HG02852 (cell line): ENCODE data around the gene YES1.

Experiments used
- ATAC-seq: cut with Tn5 transposase; IDR thresholded peaks from one replicate; pipeline ENCODE4 v1.9.1; 2021; ENCODE audit warnings: mild to moderate bottlenecking, moderate library complexity; ENCODE audit not compliant: unreplicated experiment

The YES1 gene

GRCh38 chr18:811892-812375 is at the start of gene YES1:
TSS of gene YES1 (minus strand) at chr18:812242. CDS start at chr18:756827, 55,415 bp downstream.
- ATAC-seq = peak; percentile 50

DNA sequence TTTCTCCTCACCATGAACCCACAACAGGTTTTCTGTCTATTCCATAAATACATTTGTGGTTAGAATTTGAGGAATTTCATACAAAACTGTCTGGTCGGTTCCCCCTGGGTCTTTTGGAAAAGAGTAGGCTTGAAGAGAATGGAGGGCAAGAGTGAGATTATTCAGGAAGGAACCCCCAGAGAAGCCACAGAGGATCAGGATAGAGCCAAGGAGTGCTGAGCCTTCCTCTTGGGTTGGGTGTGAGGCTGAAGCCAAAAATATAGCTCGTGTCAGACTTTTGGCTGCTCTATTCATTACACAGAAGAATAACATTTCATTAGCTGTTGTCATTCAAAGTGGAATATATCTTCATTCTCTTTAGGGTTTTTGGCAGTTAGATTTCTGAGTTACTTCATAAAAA is 45.9 kb upstream of the YES1 start:
- ATAC-seq = no peak

DNA sequence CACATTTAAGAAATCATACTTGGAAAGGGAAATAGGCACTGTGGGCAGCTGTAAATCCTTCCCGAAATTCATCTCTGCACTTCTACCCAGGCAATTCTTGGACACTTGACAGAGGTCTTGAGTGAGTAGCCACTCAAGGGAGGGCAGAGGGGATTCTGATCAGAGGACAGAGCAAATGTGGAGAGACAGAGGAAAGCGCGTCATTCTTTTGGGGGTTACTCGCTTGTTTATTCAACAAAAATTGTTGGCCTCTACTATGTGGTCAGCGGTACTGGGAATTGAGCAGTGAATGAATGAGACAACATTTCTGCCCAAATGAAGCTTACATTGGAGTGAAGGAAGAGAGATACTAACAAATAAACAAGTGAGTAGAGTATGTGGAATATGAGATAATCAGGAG is 41.4 kb upstream of the YES1 start:
- no peak for ATAC-seq

DNA sequence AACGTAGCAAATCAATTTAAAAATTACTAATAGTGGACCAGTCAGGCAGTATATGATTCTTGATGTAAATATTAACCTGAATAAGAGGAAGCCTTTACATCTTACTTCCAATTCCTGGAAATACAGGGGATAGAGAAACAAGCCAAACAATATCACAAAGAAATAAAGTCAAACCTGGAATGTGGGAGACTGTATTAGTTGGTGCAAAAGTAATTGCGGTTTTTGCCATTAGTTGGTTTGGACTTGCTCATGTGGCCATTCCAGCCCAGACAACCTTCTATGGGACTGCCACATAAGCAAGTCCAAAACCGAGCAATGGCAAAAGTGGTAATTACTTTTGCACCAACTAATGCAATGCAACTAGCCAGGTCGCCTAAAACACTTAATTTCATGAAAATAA is 38.9 kb upstream of the YES1 start:
- no peak for ATAC-seq

DNA sequence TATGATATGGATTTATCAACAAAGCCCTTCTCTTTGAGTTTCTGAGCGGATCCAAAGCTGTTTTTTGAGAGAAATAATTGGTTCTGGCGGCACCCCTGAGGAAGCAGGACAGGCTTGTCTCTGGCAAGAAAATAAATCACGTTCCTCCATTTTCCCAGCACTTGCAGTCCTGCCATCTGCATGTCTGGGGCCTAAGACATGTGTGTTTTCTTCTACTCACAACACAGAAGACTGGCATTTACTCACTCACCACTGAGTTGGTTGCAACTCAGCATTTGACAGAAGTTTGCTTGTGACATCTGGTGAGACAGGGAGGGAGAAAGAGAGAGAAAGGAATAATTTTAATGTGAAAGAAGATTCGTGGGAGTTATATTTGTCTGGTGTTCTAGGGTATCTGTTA is 37.0 kb upstream of the YES1 start:
- no peak for ATAC-seq

- no peak for ATAC-seq
Observed at GRCh38 chr18:848062-848861, 36.2 kb upstream of the YES1 start.

- no peak for ATAC-seq
Observed at GRCh38 chr18:845152-845819, 33.2 kb upstream of the YES1 start.

GRCh38 chr18:841647-842370 is 29.8 kb upstream of the YES1 start:
- ATAC-seq = no peak

DNA sequence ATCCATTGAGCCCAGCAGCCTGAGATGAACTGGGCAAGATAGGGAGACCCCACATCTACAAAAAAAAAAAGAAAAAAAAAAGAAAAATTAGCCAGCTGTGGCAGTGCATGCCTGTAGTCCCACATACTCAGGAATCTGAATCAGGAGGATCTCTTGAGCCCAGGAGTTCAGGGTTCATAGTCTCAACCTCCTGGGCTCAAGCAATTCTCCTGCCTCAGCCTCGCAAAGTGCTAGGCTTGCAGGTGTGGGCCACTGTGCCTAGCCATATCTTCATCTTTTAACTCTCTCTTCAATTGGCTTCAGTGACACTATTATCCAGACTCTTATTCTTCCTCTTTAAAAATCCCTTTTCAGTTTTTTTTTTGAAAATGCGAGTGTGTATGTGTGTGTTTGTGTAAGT is 28.5 kb upstream of the YES1 start:
- no peak for ATAC-seq

- ATAC-seq = no peak
Observed at GRCh38 chr18:840023-840408, 28.0 kb upstream of the YES1 start.

- ATAC-seq = peak; percentile 98
Observed at GRCh38 chr18:839224-840022, 27.4 kb upstream of the YES1 start.

DNA sequence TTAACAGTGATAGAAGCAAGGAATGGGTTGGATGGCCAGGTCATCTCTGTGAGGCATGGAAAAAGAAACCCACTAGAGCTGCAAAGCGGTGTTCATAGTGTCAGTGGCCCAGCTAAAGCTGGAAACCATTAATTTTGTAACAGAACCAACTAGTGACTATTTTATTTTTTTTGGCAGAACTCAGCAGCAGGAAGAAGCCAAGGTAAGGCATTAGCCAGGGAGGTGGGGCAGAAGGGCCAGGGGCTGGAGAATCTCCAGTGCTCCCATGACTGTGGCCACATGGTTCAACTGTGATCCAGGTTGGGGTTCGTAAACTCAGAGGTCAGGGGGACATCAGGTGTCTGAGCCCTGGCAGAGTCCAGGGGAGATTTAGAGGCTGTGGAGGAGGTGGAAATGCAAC is 25.9 kb upstream of the YES1 start:
- no peak for ATAC-seq

DNA sequence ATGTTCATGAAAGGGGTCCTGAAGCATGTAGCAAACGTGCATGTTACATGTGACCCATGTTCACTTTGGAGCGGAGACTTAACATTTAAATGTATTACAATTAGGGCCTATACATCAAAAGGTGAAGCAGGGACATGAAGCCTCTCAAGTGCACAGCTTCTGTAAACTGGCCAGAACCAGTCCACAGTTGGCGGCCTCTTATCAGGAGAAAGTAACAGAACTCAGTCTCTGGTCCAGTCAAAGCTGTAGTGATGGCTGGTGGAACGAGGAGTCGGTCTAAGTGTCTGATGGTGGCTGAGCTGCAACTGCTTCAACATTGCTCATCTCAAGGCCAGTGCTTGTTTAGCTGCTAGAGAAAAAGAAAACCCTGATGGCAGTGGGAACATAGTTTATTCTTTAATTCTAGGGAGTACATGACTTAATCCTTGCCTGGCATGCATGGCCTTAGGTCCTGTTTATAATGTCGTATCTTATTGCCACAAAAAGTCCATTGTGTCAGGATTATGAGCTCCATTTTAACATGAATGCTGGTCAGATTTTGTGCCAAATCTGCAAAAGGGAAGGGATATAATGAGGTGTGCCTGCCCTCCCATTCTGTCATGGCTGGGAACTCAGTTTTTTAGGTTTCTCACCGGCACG is 22.2 kb upstream of the YES1 start:
- ATAC-seq = no peak

DNA sequence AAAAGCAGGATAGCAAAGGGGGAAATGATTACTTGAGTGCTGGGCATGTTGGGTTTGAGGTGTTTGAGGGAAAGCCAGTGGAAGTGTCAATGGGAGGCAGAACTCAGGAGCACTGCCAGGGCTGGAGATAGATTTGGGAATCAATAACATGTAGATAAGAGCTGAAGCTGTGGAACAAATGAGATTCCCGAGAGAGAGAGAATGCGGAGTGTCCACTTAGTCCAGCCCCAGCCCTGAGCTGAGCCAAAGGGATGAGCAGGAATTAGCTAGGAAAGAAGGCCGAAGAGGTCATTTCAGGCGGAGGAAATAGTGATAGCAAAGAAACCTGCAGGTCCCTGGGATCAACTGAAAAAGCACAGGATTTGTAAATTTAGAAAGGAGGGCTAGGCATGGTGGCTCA is 21.2 kb upstream of the YES1 start:
- no peak for ATAC-seq

DNA sequence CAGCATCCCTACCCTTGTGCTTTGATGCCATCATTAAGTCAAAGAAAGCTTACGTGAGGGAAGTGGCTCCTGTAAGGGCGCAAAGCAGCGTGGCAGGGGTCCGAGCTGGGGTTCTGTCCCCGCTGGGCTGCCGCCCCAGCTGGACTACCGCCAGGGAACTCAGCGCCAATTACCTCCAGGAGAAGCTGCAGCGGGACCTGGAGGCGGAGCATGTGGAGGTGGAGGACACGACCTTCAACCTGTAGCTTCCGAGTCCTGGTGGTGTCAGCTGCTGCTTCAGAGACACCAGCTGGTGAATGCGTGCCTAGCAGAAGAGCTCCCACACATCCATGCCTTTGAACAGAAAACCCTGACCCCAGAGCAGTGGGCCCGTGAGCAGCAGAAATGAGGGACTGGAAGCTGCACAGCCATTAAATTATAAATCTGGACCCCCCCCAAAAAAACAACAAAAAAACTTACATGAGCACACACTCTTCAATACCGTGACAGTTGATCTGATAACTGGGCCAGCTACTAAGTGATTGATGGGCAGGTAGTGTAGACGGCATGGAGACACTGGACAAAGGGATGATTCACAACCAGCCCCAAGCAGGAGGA is 20.1 kb upstream of the YES1 start:
- no peak for ATAC-seq

DNA sequence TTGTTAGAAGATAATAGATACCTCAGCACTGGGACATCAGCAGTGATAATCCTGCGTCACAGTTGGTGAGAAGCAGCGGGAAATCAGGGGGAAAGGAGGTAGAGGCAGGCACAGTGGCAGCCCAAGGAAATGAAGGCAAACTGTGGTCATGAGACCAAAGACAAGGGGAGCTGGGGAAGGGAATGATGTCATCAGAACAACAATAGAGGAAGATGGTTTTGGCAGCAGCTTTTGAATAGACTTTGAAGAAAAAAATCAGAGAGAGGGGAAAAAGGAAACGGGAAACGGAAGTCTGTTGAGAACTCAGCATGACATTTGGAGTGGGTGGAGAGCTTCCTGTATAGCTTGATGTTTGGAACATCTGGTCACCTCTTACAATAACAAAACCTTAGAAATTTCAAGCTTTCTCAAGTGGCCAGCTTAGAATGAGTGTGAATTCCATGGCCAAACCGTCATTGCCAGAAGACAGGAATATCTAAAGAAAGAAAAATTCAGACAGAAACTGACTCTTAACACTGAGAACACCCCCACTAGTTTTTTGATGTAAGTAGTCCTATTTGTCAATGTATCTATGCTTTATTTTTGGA is 18.4 kb upstream of the YES1 start:
- ATAC-seq = peak; percentile 57

DNA sequence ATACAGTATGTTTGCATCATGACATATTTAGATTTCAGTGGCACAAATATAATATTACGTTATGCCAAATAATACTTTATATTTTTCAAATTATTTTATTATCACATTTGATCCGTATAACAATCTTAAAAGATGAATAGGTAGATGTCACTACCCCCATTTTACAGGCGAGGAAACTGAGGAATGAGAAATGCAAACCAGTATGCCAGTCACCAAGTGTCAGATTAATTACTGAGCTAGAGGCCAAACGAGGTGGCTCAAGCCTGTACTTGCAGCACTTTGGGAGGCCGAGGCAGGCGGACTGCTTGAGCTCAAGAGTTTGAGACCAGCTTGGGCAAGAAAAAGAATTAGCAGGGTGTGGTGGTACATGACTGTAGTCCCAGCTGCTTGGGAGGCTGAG is 17.4 kb upstream of the YES1 start:
- no peak for ATAC-seq

GRCh38 chr18:827093-827677 is 15.1 kb upstream of the YES1 start:
- no peak for ATAC-seq

GRCh38 chr18:825891-826585 is 14.0 kb upstream of the YES1 start:
- ATAC-seq = no peak
